GM12801 (cell line): ENCODE measurements around the gene XRCC3.

Experiments used
- CTCF ChIP-seq: IDR thresholded peaks from one replicate; pipeline ENCODE4 v1.5.1; 2011; ENCODE audit warnings: control low read depth; ENCODE audit not compliant: insufficient read length; ENCODE audit errors: extremely low read depth

Gene XRCC3

GRCh38 chr14:103659631-103660030, 55.6 kb downstream of the XRCC3 start:
- no peak for TF ChIP-seq CTCF

- TF ChIP-seq CTCF: no peak
Measured at GRCh38 chr14:103657471-103657870, 57.8 kb downstream of the XRCC3 start.

GRCh38 chr14:103656756-103657133, 58.5 kb downstream of the XRCC3 start:
- no peak for TF ChIP-seq CTCF

GRCh38 chr14:103656031-103656755, 59.1 kb downstream of the XRCC3 start:
- TF ChIP-seq CTCF: no peak

- TF ChIP-seq CTCF: no peak
Measured at GRCh38 chr14:103654619-103655018, 60.6 kb downstream of the XRCC3 start.

- TF ChIP-seq CTCF: no peak
Measured at GRCh38 chr14:103653805-103654204, 61.4 kb downstream of the XRCC3 start.

GRCh38 chr14:103652806-103653205, 62.4 kb downstream of the XRCC3 start:
- TF ChIP-seq CTCF: no peak
